ENCODE measurements around the gene TMEM170B. TPM values are rescaled to one million over a fixed set of nuclear protein-coding genes. Genes with fewer than 3 reads are reported as not detected.

Gene TMEM170B
- total RNA-seq, 2 experiments from 2014 or later: 1.4 to 1.6 TPM

DNA sequence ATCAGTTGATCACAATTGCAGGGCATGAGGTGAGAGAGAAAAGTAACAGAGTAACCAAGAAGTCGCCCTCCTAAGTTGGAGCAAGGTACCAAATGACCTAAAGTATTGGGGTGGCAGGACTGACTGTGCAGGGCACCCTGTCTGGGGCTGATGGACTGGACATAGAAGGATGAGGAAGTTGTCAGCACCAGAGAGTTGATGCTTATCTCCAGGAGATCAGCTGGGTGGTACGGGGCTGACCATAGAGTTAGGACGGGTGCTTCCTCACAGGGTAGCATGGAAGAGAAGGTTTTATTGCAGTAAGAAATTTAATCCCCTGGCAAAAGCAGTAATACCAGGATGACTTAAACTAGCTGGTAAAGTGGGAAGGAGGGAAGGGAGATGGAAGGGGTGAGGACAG is 66.7 kb downstream of the TMEM170B start:
- ATAC-seq (ENCODE audit: low read depth) (no peak), DNase-seq (no peak)
- no peaks in the 10 kb centered on the region for H3K4me1 Mint-ChIP-seq
- POLR2A ChIA-PET: no interaction called here
- H3K27me3 Mint-ChIP-seq: peaks cover 13% of the 10 kb centered on the region
- H3K36me3 Mint-ChIP-seq: no peaks in the 10 kb centered on the region
- H3K4me3 Mint-ChIP-seq: no peak overlapping the region
- no peaks in the 10 kb centered on the region for H3K9me3 Mint-ChIP-seq
- no peak overlapping the region for H3K27ac Mint-ChIP-seq

DNA sequence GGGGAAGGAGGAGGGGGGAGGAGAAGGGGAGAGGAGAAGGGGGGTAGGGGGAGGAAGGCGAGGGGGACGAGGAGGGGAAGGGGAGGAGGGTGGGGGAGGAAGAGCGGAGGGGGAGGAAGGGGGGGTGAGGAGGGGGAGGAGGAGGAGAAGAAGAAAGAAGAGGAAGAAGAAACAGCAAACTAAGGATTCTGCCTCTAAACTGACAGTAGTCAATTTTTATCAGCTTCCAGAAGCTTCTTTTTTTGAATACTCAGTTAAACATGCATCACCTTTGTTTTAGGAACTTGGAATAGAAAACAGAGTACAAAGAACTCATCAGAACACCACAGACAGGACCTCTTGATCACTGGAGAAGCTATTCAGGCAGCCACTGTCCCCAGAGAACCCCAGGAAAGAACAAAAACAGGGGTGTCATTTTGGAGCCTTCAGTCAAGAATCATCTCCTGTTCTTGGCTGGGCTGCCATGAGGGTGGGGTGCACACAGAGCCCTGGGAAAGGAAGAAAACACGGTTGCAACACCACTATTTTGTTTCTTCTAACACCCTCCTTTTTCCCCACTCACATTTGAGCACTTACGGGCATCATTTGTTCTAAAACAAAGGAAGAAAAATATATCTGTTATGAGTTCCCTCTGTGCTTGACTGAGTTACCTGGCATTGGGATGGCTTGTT is 67.4 kb downstream of the TMEM170B start:
- POLR2A ChIA-PET: no interaction called here
- DNase-seq (no peak), ATAC-seq (ENCODE audit: low read depth) (no peak)
- Mint-ChIP-seq H3K4me3 (no peak overlapping the region), H3K9me3 (no peaks in the 10 kb centered on the region), H3K4me1 (no peaks in the 10 kb centered on the region), H3K27me3 (peaks cover 14% of the 10 kb centered on the region), H3K36me3 (no peaks in the 10 kb centered on the region), H3K27ac (no peak overlapping the region)

DNA sequence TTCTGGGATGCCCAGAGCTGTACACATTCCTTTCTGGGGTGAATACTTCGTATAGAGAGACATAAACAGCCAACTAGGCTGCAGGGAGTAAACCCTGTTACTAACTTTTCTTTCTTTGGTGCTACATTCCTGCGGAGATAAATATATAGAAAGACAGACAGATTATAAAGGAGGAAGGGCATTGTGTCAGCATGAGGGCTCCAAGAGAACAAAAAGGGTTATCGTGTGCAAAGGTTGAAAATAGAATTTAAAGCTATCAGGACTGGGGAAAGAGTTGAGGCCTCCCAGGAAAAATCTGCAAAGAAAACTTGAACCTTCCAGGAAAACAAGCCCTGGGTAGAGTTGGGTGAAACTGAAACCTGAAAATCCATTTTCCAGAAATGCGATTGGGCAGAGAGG is 68.0 kb downstream of the TMEM170B start:
- no peaks in the 10 kb centered on the region for H3K9me3 Mint-ChIP-seq
- DNase-seq (no peak), ATAC-seq (ENCODE audit: low read depth) (no peak)
- H3K4me3 Mint-ChIP-seq: no peak overlapping the region
- no peaks in the 10 kb centered on the region for H3K36me3 Mint-ChIP-seq
- POLR2A ChIA-PET: no interaction called here
- H3K27me3 Mint-ChIP-seq: peaks cover 14% of the 10 kb centered on the region
- no peak overlapping the region for H3K27ac Mint-ChIP-seq
- H3K4me1 Mint-ChIP-seq: no peaks in the 10 kb centered on the region

DNA sequence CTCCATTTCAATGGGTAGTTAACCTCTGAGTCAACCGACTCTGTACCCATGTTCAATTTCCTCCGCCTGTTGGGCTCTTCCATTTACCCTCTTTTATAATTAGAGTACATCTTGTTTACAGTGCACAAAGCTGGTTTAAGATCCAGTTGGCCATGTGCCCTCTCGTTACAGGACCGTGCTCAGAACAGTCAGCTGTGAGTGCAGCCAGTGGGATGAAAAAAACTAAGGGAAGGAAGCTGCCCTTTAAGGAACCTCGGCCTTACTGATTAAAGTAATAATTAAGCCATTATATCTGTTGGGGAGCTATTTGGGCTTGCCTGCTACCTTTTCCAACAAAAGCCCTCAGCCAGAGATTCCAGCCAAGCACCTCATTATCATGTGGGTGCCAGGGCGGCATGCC is 68.8 kb downstream of the TMEM170B start:
- no peaks in the 10 kb centered on the region for H3K36me3 Mint-ChIP-seq
- POLR2A ChIA-PET: no interaction called here

DNA sequence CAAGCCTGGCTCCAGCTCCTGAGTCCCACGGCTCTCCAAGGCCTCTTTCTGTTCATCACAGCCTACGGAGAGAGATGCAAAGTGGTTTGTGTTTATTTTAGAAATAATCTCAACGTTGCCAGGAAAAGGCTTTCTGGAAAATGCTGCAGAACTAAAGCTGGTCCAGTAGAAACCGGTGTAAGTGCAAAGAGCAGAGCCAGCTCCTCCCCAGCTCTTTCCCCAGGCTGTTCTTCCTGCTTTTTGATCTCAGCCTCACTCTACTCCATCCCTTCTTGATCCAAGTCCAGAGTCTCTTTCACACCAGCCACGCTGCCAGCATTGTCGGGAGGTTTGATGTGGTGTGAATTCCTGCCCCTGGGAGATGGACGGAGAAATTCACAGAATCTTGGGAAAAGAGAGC is 69.8 kb downstream of the TMEM170B start:
- H3K27ac Mint-ChIP-seq: no peak overlapping the region
- no peaks in the 10 kb centered on the region for H3K4me1 Mint-ChIP-seq
- H3K36me3 Mint-ChIP-seq: no peaks in the 10 kb centered on the region
- no peak overlapping the region for H3K4me3 Mint-ChIP-seq
- ATAC-seq (ENCODE audit: low read depth): no peak
- DNase-seq: no peak
- H3K27me3 Mint-ChIP-seq: peaks cover 14% of the 10 kb centered on the region
- POLR2A ChIA-PET: no interaction called here
- no peaks in the 10 kb centered on the region for H3K9me3 Mint-ChIP-seq

More for the DNA sequence above, 68.8 kb downstream of the TMEM170B start:
- Mint-ChIP-seq H3K4me1 (no peaks in the 10 kb centered on the region), H3K4me3 (no peak overlapping the region), H3K27ac (no peak overlapping the region), H3K9me3 (no peaks in the 10 kb centered on the region), H3K27me3 (peaks cover 14% of the 10 kb centered on the region)
- ATAC-seq (ENCODE audit: low read depth): no peak
- no peak for DNase-seq

DNA sequence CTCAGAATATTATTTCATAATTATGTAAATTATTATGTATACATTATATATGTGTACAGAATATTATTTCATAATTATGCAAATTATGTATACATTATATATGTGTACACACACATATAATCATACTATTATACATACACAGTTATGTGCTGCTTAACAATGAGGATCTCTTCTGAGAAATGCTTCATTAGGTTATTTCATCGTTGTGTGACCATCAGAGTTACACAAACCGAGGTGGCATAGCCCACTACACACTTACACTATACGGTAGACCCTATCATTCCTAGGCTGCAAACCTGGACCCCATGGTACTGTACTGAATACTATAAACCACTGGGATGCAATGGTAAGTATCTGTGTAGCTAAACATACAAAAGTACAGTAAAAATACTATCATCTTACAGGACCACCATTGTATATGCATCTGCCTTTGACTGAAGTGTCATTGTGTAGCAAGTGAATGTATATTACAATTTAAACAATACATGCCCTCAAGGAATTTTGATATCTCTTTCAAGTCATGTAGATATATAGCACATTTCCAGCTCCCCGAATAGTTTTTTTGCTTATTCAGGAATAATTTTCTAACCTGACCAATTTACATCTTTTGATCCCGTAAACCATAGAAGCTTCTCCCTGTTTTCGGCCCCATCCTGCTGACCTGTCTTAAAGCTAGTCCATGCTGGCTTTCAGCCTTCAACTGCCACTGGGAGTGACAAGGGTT is 71.2 kb downstream of the TMEM170B start:
- H3K9me3 Mint-ChIP-seq: no peaks in the 10 kb centered on the region
- ATAC-seq (ENCODE audit: low read depth) (no peak), DNase-seq (no peak)
- no peaks in the 10 kb centered on the region for H3K4me1 Mint-ChIP-seq
- H3K4me3 Mint-ChIP-seq: no peak overlapping the region
- H3K36me3 Mint-ChIP-seq: no peaks in the 10 kb centered on the region
- POLR2A ChIA-PET: no interaction called here
- peaks cover 14% of the 10 kb centered on the region for H3K27me3 Mint-ChIP-seq
- H3K27ac Mint-ChIP-seq: no peak overlapping the region

DNA sequence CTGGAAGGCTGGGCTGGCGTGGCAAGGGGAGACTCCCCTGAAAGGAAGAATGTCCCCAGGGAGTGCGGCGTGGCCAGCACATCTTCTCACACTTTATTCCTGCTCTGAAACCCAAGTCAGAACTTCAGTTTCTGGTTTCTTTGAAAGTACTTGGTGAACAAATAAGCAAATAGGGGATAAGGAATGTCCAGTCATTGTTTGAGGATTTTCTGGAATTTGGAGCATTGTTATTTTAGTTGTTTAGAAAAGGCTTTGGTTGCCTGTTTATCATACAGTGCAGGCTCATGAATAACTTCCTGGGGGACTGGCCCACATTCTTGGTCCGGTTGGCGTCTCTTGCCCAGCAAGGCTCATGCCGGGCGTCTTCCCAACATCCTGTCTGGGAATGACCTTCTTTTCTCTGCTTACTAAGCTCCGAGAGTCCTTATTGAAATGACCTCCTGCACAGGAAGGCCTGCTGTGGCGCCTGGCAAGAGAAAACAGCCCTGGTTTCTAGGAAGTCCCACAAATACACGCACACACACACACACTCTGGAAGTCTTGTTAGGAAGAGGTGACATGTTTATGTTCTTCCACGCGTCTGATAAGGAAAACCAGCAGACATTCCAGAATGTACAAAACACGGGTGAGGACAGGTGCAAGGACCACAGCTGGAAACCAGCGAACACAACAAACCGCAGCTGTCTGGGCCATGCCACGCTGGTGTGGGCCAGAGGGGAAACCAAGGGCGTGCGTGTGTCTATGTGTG is 71.9 kb downstream of the TMEM170B start:
- ATAC-seq (ENCODE audit: low read depth) (no peak), DNase-seq (no peak)
- no peak overlapping the region for H3K4me3 Mint-ChIP-seq
- POLR2A ChIA-PET: no interaction called here
- H3K4me1 Mint-ChIP-seq: no peaks in the 10 kb centered on the region
- H3K36me3 Mint-ChIP-seq: no peaks in the 10 kb centered on the region
- no peak overlapping the region for H3K27ac Mint-ChIP-seq
- no peaks in the 10 kb centered on the region for H3K9me3 Mint-ChIP-seq
- H3K27me3 Mint-ChIP-seq: peaks cover 10% of the 10 kb centered on the region

DNA sequence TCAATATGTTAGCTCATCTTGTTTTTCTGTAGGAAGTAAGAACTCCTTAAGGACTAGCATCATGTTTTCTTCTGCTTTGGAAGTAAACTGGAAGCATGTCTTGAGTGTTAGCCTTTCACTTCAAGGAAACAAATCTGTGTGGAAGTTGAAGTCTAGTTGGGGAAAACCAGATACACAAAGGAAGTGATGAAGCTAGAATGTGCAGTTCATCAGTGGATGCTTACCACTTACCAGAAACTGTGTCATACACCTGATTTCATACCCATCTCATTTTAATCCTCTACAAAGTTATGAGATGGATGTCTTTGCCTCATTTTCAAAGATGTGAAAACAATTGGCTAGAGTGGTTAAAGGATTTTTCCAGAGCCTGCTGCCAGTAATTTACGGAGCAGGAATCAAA is 75.8 kb downstream of the TMEM170B start:
- H3K4me3 Mint-ChIP-seq: no peak overlapping the region
- no peaks in the 10 kb centered on the region for H3K4me1 Mint-ChIP-seq
- H3K36me3 Mint-ChIP-seq: no peaks in the 10 kb centered on the region
- DNase-seq (no peak), ATAC-seq (ENCODE audit: low read depth) (no peak)
- H3K27me3 Mint-ChIP-seq: peaks cover 3% of the 10 kb centered on the region
- POLR2A ChIA-PET: no interaction called here
- H3K9me3 Mint-ChIP-seq: no peaks in the 10 kb centered on the region
- no peak overlapping the region for H3K27ac Mint-ChIP-seq

DNA sequence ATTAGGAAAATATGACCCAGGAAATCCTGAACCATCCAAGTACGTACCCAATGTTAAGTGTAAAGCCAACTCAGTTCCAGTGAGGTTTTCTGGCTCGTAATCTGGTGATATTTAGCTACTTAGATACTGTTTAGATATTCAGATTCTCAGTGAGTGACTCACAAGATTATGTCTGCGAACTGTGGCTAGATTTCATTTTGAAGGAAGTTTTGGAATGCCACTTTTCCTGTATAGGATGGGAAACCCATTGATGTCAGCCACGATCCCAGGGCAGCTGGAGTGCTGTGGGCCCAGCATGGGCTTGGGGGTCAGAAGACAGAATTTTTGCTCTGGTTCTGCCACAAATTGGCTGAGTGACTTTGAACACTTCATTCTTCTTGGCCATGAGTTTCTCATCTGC is 76.3 kb downstream of the TMEM170B start:
- no peak overlapping the region for H3K4me3 Mint-ChIP-seq
- POLR2A ChIA-PET: no interaction called here
- no peak overlapping the region for H3K27ac Mint-ChIP-seq
- no peaks in the 10 kb centered on the region for H3K36me3 Mint-ChIP-seq
- no peaks in the 10 kb centered on the region for H3K4me1 Mint-ChIP-seq
- ATAC-seq (ENCODE audit: low read depth) (no peak), DNase-seq (no peak)
- H3K27me3 Mint-ChIP-seq: peaks cover 3% of the 10 kb centered on the region
- H3K9me3 Mint-ChIP-seq: no peaks in the 10 kb centered on the region

DNA sequence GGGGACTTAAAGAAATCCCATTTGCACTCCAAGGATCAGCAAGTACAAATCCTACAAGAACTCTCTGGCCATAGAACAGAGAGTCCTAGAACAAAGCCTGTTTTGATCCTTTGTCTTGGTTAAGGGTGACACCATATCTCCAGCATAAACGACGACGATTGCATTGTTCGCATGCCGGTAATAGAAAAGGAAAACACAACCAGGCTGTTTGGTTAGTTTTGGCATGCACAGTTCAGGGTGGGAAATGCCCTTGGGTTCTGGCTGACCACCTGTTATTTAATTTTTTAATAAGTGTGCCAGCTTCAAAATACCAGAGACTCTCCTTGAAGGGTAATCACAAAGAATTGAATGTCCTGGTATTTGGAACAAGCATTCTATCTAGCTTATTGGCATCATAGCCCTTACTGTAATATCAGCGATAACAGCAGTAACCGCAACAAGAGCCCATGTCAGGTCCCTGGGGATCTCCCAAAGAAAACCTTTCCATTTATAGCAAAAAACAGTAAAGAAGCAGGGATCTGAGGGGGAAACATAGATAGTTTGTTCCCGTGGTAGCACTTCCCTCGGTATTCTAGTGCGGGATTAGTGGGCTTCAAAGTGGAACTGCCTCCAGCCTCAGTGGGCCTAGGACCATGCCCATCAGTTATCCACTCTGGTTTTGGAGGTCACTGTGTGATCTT is 77.1 kb downstream of the TMEM170B start:
- peaks cover 3% of the 10 kb centered on the region for H3K27me3 Mint-ChIP-seq

DNA sequence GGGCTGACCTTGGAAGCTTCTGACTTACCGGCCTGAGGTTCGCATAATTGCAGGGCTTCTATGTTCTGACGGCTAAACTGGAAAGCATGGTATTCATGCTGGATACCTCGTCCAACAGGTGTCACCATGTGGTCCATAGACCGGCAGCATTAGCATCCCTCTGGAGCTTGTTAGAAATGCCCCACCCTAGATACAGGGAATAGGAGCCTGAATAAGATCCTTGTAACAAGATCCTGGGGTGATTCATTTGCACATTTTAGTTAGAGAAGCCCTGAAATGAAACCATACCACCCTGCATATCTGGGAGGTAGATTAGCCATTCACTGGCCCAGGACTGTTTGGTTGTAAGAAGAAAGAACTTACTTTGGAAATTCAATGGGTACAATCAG is 77.7 kb downstream of the TMEM170B start:
- Mint-ChIP-seq H3K36me3 (no peaks in the 10 kb centered on the region), H3K27ac (no peak overlapping the region), H3K27me3 (peaks cover 4% of the 10 kb centered on the region), H3K4me3 (no peak overlapping the region), H3K4me1 (no peaks in the 10 kb centered on the region), H3K9me3 (no peaks in the 10 kb centered on the region)
- POLR2A ChIA-PET: no interaction called here
- no peak for ATAC-seq (ENCODE audit: low read depth)
- DNase-seq: no peak

More for the DNA sequence above, 77.1 kb downstream of the TMEM170B start:
- H3K4me1 Mint-ChIP-seq: no peaks in the 10 kb centered on the region
- H3K4me3 Mint-ChIP-seq: no peak overlapping the region
- ATAC-seq (ENCODE audit: low read depth) (no peak), DNase-seq (no peak)
- POLR2A ChIA-PET: no interaction called here
- no peaks in the 10 kb centered on the region for H3K9me3 Mint-ChIP-seq
- no peaks in the 10 kb centered on the region for H3K36me3 Mint-ChIP-seq
- no peak overlapping the region for H3K27ac Mint-ChIP-seq

DNA sequence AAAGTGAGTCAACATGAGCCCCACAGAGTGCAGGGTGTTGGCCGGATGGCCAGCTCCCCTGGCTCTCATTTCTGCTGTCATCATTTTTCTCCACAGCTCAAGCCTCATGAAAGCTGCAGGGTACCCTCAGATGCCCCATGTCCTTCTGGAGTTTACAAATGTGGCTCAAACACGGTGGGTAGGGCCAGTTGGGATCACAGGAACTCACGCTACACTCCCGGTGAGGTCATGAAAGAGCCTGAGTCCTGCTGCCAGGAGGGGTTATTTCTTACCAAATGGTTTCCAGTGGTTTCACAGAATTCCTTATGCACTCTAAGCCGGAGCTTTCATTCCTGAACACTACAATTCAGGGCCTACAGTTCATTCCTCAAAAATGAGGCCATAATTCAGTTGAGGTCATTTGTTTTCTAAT is 78.7 kb downstream of the TMEM170B start:
- H3K4me3 Mint-ChIP-seq: no peak overlapping the region
- ATAC-seq (ENCODE audit: low read depth) (no peak), DNase-seq (no peak)
- H3K4me1 Mint-ChIP-seq: no peaks in the 10 kb centered on the region
- POLR2A ChIA-PET: no interaction called here
- peaks cover 7% of the 10 kb centered on the region for H3K27me3 Mint-ChIP-seq
- H3K27ac Mint-ChIP-seq: no peak overlapping the region
- H3K9me3 Mint-ChIP-seq: no peaks in the 10 kb centered on the region
- H3K36me3 Mint-ChIP-seq: no peaks in the 10 kb centered on the region

DNA sequence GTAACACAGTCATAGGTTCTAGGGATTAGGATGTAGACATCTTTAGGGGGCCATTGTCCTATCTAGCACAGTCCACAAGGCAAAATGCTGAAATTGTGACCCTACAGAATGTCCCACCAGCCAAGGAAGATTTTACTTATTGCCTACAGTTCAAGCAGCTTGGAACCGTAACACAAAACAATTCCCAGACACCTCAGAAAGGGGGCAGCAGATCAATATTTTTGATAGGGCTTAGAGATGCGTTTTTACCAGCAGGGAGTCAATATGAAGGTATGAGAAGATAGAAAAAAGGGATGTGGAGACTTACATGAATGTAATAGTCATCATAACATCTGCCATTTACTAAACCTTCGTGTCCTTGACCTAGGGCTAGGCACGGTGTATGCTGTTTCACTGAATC is 81.0 kb downstream of the TMEM170B start:
- Mint-ChIP-seq H3K36me3 (no peaks in the 10 kb centered on the region), H3K4me3 (no peak overlapping the region), H3K27ac (no peak overlapping the region), H3K4me1 (no peaks in the 10 kb centered on the region), H3K9me3 (no peaks in the 10 kb centered on the region), H3K27me3 (peaks cover 9% of the 10 kb centered on the region)
- DNase-seq (no peak), ATAC-seq (ENCODE audit: low read depth) (no peak)
- POLR2A ChIA-PET: no interaction called here
